Nephron (organoid): Measurements from ENCODE around the gene COL27A1.

ENCODE experiments used
- H3K27ac Mint-ChIP-seq, 3 experiments: 2 replicates each; pipeline ENCODE4 v1.8.0; 2020; ENCODE audit warnings: mixed read lengths in 3 of 3, mild to moderate bottlenecking in 2 of 3, moderate library complexity in 1 of 3
- H3K27me3 Mint-ChIP-seq: 2 replicates; pipeline ENCODE4 v1.8.0; 2021; ENCODE audit warnings: low read depth, mild to moderate bottlenecking, moderate library complexity, mixed read lengths
- H3K36me3 Mint-ChIP-seq: 2 replicates; pipeline ENCODE4 v1.8.0; 2020; ENCODE audit warnings: low read depth, mixed read lengths
- H3K4me1 Mint-ChIP-seq: 2 replicates; pipeline ENCODE4 v1.8.0; 2020; ENCODE audit warnings: mixed read lengths
- H3K4me3 Mint-ChIP-seq, 3 experiments: 2 replicates each; pipeline ENCODE4 v1.8.0; 2020; ENCODE audit warnings: mild to moderate bottlenecking in 3 of 3, mixed read lengths in 3 of 3, moderate library complexity in 2 of 3
- H3K9me3 Mint-ChIP-seq: 2 replicates; pipeline ENCODE4 v1.8.0; 2020; ENCODE audit warnings: mixed read lengths
- CTCF ChIP-seq, 3 experiments: fragments of 200-600 bp; sonication (generic); IDR thresholded peaks; one replicate each; pipeline ENCODE4 v1.5.0; 2021; ENCODE audit warnings: antibody characterized with exemption in 3 of 3; ENCODE audit not compliant: unreplicated experiment in 3 of 3

The COL27A1 gene

GRCh38 chr9:114243240-114243639 lies 87.9 kb downstream of the COL27A1 start:
- no peak for TF ChIP-seq CTCF (IDR thresholded peaks at IDR 0.05; ENCODE audit: unreplicated experiment in 3 of 3)
- Mint-ChIP-seq H3K4me1 (peaks cover 34% of the 10 kb centered on the region), H3K9me3 (no peaks in the 10 kb centered on the region), H3K27ac (no peak overlapping the region), H3K4me3 (no peak overlapping the region), H3K36me3 (peaks cover 31% of the 10 kb centered on the region), H3K27me3 (peaks cover under 1% of the 10 kb centered on the region)

GRCh38 chr9:114244570-114244969 lies 89.2 kb downstream of the COL27A1 start:
- H3K27me3 Mint-ChIP-seq = no peaks in the 10 kb centered on the region
- peaks cover 25% of the 10 kb centered on the region for H3K36me3 Mint-ChIP-seq
- no peak overlapping the region for H3K4me3 Mint-ChIP-seq
- H3K27ac Mint-ChIP-seq = no peak overlapping the region
- H3K9me3 Mint-ChIP-seq = no peaks in the 10 kb centered on the region
- TF ChIP-seq CTCF (IDR thresholded peaks at IDR 0.05; ENCODE audit: unreplicated experiment in 3 of 3) = no peak
- peaks cover 29% of the 10 kb centered on the region for H3K4me1 Mint-ChIP-seq

- no peak for TF ChIP-seq CTCF (IDR thresholded peaks at IDR 0.05; ENCODE audit: unreplicated experiment in 3 of 3)
- Mint-ChIP-seq H3K4me1 (peaks cover 43% of the 10 kb centered on the region), H3K27me3 (no peaks in the 10 kb centered on the region), H3K4me3 (no peak overlapping the region), H3K36me3 (peaks cover 25% of the 10 kb centered on the region), H3K27ac (no peak overlapping the region), H3K9me3 (no peaks in the 10 kb centered on the region)
Observed at GRCh38 chr9:114246558-114246957, 91.2 kb downstream of the COL27A1 start.

GRCh38 chr9:114247077-114247476 lies 91.7 kb downstream of the COL27A1 start:
- Mint-ChIP-seq H3K27me3 (no peaks in the 10 kb centered on the region), H3K36me3 (peaks cover 21% of the 10 kb centered on the region), H3K9me3 (no peaks in the 10 kb centered on the region), H3K4me3 (no peak overlapping the region), H3K4me1 (peaks cover 43% of the 10 kb centered on the region), H3K27ac (no peak overlapping the region)
- no peak for TF ChIP-seq CTCF (IDR thresholded peaks at IDR 0.05; ENCODE audit: unreplicated experiment in 3 of 3)

- no peaks in the 10 kb centered on the region for H3K27me3 Mint-ChIP-seq
- TF ChIP-seq CTCF (IDR thresholded peaks at IDR 0.05; ENCODE audit: unreplicated experiment in 3 of 3) = no peak
- H3K4me1 Mint-ChIP-seq = peaks cover 43% of the 10 kb centered on the region
Observed at GRCh38 chr9:114247491-114247890, 92.2 kb downstream of the COL27A1 start.

GRCh38 chr9:114248299-114248707 lies 93.0 kb downstream of the COL27A1 start:
- no peaks in the 10 kb centered on the region for H3K27me3 Mint-ChIP-seq
- no peak for TF ChIP-seq CTCF (IDR thresholded peaks at IDR 0.05; ENCODE audit: unreplicated experiment in 3 of 3)
- H3K36me3 Mint-ChIP-seq = peaks cover 11% of the 10 kb centered on the region
- no peak overlapping the region for H3K27ac Mint-ChIP-seq
- peaks cover 37% of the 10 kb centered on the region for H3K4me1 Mint-ChIP-seq
- H3K4me3 Mint-ChIP-seq = no peak overlapping the region
- no peaks in the 10 kb centered on the region for H3K9me3 Mint-ChIP-seq

More at GRCh38 chr9:114247491-114247890, 92.2 kb downstream of the COL27A1 start:
- Mint-ChIP-seq H3K36me3 (peaks cover 17% of the 10 kb centered on the region), H3K27ac (no peak overlapping the region), H3K9me3 (no peaks in the 10 kb centered on the region), H3K4me3 (no peak overlapping the region)
